ENCODE results near the gene CMPK2.

DNA sequence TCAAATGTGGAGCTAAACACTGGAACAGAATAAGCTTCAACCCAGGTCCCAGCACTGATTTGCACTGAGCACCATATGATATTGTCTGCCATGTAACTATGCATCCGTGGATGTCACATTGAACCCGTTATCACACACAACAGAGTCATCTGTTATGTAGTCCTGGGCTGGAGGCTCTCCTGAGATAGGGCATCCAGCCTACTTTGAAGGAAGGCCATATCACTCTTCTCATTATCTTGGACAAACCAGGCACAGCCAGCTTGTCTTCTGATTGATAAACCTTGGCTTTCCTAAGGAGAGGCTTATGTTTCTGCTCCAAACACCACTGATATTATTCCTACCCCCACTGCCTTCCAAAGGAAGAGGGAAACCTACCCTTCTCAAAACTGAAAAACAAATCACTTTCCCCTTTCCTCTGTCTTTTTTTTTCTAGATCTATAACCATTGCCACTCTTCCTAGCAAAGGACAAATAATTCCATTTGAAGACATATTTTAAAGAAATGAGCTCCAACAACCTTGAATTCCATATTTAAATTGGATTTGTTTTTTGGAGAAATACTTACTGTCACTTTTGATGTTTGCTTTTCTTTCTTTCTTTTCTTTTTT is 28.3 kb upstream of the CMPK2 start:
- TF ChIP-seq POLR2AphosphoS5 (IDR thresholded peaks at IDR 0.05; ENCODE audit: low read depth, low read length) (no peak), TAF1 (IDR thresholded peaks at IDR 0.05; ENCODE audit: borderline replicate concordance, insufficient read depth, low read length) (no peak), SIN3A (IDR thresholded peaks at IDR 0.05; ENCODE audit: borderline replicate concordance, insufficient read depth, low read length) (no peak)
- TF ChIP-seq, protein P1, sequence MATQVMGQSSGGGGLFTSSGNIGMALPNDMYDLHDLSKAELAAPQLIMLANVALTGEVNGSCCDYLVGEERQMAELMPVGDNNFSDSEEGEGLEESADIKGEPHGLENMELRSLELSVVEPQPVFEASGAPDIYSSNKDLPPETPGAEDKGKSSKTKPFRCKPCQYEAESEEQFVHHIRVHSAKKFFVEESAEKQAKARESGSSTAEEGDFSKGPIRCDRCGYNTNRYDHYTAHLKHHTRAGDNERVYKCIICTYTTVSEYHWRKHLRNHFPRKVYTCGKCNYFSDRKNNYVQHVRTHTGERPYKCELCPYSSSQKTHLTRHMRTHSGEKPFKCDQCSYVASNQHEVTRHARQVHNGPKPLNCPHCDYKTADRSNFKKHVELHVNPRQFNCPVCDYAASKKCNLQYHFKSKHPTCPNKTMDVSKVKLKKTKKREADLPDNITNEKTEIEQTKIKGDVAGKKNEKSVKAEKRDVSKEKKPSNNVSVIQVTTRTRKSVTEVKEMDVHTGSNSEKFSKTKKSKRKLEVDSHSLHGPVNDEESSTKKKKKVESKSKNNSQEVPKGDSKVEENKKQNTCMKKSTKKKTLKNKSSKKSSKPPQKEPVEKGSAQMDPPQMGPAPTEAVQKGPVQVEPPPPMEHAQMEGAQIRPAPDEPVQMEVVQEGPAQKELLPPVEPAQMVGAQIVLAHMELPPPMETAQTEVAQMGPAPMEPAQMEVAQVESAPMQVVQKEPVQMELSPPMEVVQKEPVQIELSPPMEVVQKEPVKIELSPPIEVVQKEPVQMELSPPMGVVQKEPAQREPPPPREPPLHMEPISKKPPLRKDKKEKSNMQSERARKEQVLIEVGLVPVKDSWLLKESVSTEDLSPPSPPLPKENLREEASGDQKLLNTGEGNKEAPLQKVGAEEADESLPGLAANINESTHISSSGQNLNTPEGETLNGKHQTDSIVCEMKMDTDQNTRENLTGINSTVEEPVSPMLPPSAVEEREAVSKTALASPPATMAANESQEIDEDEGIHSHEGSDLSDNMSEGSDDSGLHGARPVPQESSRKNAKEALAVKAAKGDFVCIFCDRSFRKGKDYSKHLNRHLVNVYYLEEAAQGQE (IDR thresholded peaks at IDR 0.05; ENCODE audit: insufficient read depth in 1 of 2, low read depth in 2 of 2, low read length in 2 of 2) = no peak

Data from PFSK-1 (cell line).